ENCODE data around the gene SHANK1. TPM values are rescaled to one million over a fixed set of nuclear protein-coding genes. Genes with fewer than 3 reads are reported as not detected.

Gene SHANK1
- total RNA-seq, 1 donor from 2014 or later, result 6.3 TPM

DNA sequence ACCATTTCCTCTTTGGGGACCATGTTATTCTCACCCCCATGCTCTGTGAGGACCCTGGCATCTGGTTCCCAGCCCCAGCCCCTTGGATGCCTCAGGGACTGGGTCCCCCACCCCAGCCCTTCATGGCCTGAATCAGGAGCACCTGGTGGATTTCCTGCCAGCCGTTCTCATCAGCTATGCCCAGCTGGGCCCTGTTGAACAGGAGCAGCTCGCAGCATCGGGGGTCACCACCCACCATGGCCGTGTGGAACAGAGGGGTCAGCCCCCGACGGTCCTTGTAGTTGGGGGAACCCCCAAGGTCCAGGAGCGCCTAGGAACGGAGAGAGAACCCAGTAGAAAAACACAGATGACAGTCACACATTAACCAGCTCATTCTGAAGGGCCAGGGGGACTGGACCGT lies 7.8 kb downstream of the SHANK1 start:
- DNase-seq, result no peak

DNA sequence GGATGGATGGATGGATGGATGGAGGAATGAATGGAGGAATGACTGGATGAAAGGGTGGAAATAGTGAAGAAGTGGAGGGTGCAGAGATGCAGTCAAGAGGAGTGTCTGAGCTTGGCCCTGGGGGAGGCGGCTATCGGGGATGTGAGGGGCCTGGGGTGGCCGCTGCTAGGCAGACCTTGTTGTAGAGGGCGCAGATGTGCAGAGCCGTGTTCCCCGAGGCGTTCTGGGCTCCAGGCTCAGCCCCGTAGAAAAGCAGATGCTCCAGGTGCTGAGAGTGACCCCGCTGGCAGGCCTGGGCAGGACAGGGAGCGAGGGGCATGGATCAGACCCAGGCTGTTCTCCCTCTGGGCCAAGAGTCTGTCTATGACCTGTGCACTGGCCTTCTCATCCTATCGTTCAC lies 8.4 kb downstream of the SHANK1 start:
- DNase-seq, result no peak

DNA sequence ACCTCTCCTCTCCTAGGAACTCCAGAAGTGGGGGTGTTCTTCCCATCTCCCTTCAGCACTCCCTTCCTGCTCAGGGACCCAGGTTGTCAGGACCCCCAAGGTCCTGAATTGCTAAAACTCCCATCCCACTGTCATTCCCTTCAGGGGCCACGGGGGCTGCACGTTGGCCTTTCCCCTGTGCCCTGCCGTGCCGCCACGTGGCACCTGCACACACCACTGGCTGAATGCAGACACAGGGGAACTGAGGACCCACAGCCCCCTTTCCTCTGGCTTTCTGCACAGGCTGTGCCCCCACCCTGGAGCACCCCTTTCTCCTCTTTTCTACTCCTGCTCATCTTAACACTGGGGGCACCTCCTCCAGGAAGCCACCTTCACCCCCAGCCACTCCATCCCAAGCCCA lies 9.0 kb downstream of the SHANK1 start:
- DNase-seq, result no peak

DNA sequence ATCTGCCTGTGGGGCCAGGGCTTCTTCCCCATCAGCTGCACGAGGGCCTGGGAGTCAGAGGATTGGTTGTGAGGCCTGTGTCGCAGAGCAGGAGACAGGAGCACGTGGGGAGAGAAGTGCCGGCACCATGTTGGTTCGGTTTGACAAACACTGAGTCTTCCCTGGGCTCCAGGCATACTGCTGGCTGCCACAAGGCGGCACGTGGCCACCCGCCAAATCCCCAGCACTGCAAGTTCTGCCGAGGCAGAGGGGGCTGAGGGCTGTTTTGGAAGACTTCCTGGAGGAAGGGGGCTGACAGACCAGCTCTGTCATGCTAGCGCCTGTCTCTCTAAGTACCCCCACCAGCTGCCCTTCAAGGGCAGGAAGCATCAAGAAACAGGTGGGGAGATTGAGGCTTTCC lies 9.5 kb downstream of the SHANK1 start:
- DNase-seq, result no peak

- no peak for DNase-seq
Measured at GRCh38 chr19:50708179-50708879, 11.3 kb downstream of the SHANK1 start.

GRCh38 chr19:50706387-50706786 lies 13.2 kb downstream of the SHANK1 start:
- DNase-seq, result no peak

DNA sequence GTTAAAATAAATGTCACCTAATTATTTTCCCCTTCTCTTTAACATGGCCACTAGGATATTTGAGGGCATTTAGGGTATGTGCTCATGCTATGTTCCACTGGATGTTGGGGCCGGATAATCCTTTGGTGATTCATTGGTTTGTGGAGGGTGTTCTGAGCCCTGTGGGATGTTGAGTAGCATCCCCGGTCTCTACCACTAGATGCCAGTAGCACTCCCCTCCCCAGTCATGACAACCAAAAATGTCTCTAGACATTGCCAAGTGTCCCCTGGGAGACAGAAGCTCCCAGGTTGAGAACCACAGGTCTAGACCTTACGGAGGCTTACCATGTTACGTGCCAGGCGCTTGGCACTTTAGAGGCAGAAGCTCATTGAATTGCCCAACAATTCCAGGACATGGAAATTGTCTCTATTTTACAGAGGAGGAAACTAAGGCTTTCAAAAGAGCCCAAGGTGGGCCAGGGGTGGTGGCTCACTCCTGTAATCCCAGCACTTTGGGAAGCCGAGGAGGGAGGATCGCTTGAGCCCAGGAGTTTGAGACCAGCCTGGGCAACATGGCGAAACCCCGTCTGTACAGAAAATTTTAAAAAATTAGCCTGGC lies 14.1 kb downstream of the SHANK1 start:
- peak; percentile 38 for DNase-seq

GRCh38 chr19:50703915-50704796 lies 15.4 kb downstream of the SHANK1 start:
- peak; percentile 39 for DNase-seq

DNA sequence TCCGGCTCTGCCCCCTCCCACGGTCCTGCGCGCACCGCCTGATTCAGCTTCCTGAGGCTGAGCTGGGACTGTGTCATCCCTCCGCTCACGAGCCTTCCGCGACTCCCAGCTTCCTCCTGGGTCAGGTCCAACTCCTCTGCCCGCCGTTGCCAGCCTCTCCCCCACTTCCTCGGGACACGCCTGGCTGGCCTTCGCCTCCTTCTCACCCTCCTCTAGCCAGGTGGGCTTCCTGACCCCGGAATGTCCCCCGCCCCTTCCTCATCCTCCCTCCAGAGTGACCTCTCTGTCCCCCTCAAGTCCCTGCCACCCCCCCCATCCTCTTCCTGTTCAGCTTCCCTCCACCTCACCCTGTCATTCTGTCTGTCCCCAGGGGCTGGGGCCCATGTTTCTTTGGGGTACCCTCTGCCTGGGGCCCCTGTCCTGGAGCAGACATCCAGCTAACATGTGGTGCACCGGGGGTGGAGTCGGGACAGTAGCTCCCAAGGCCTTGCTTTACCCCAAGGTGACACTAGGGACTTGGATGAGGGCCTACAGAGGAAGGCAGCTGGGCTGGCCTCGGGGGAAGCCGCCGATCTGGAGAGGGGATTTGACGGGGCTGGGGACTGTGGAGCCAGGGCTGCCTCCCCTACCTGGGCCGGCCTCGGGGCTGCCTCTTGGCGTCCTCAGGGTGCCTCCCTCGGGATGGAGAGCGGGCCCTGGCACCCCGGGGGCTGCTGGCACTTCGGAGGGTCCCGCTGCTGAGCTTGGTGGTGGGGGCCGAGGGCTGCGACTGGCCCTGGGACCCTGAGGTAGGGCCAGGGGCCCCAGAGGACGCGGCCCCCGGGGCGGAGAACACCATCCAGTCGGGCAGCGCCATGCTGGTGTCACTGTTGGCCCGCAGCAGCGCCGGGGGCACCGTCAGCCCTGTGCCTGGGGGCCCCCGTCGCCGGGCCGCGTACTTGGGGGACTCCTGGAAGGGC lies 16.5 kb downstream of the SHANK1 start:
- DNase-seq, result no peak

- DNase-seq, result no peak
Measured at GRCh38 chr19:50702158-50702870, 17.3 kb downstream of the SHANK1 start.

DNA sequence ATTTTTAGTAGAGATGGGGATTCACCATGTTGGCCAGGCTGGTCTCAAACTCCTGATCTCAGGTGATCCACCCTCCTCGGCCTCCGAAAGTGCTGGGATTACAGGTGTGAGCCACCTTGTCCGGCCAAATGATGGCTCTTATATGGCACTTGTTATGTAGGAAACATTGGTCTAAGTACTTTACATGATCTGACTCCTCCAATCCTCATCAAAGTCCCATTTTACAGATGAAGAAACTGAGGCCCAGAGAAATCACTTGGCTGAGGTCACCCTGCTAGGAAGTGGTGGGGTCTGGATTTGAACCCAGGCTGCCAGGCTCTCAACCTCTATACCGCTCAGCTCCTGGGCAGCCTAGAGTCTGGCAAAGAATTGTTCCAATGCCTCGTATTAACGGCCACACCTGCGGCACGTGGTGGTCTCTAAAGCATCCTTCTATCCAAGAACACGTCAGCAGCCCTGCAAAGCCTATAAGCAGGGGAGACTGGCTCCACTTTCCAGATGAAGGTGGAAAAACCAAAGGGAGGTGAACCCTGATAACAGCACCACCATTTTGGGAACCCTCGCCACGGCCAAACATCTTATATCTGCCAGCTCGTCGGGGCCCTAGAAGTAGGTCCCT lies 18.1 kb downstream of the SHANK1 start:
- no peak for DNase-seq

DNA sequence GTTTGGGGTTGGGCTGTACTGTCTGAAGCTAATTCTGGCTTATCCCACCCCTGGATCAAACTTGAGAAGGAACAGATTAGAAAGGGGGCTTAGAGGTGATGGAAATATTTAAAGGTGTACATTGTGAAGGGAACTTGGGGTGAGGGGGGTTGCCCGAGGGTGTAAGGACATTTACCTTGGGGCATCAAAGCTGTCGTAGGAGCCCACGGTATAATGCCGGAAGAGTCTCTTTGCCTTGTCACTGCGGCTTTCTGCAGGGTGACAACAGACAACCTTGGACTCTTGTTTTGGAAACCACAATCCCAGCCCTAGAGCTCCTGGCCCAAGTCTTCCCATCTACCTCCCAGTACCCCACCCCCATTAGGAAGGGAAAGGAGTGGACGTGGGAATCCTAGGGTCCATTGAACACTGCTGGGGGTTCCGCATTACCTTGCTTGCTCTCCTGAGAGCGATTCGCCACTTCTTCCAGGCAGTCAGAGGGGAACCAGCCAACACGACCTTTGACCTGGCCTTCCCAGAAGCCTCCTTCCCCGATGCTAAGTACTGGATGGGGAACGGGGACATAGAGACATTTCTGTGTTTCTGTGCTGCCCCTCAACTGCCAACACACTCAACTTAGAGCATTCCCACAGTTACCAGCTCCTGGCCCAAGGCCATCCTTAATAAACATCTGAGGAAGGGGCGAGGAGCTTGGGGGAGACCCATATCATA lies 22.0 kb downstream of the SHANK1 start:
- no peak for DNase-seq

DNA sequence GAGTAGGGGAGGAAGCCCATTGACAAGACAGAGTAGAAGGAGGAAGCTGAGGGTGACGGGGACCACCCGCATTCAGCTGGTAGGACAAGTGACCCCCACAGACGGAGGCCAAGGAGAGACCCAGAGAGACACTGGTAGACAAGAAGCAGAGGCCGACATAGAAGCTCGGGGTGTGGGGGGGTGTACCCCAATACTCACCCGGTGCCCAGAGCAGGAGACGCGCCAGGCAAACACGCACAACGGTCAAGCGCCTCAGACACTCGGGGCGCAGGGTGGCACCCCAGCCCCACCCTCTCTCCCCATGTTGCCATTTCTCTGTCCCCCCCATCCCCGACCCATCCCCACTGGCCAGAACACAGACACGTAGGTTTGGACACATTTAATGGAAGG lies 23.5 kb downstream of the SHANK1 start:
- DNase-seq, result no peak

DNA sequence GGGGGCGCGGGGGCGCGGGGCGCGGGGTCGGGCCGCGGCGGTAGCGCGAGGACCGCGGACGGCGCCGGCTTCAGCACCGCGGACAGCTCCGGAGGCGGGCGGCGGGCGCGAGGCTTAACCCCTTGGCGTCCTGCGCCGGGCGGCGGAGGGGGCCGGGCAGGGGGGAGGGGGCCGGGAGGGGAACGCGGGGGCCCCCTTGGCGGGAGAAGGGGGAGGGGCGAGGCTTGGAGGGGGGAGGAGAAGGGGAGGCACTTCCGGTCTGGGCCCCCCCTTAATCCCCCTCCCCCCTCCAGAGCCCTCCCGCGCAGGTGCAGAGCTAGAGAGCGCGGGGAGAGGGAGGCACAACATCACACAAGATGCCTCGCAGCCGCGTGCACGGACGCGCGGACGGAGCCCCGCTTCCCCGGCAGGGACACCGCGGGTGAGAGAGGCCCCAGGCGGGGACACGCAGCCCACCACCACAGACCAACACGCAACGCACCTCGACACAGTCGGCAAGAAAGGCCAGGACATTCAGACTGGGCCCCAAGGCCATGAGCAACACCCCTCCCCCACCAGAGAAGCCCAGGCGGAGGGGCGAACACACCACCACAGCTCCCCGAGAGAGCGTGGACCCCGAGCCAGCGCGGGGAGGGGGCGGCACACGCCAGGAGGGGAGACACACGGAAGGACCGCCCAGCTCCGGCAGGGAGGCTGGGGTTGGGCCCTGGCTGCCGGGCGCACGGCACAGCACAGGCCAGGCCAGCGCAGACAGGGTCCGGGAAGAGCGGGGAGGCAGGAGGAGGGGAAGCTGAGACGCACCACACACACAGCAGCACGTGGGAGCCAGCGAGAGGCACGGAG lies 24.1 kb downstream of the SHANK1 start:
- peak; percentile 68 for DNase-seq

DNA sequence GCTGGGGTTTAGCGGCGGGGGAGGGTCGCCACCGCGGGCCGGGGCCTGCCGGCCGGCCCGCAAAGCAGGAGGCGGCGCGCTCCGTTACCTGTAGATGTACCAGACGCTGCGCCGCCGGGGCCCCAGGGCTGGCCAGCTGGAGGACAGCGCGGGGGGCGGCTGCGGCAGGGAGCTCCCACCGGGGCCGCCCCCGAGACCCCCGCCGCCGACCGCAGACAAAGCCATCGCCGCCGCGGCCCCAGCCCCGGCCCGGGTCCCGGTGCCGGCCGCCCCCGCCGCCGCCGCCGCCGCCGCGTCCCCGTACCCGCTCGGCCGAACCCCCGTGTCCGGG lies 24.8 kb downstream of the SHANK1 start:
- DNase-seq, result no peak

DNA sequence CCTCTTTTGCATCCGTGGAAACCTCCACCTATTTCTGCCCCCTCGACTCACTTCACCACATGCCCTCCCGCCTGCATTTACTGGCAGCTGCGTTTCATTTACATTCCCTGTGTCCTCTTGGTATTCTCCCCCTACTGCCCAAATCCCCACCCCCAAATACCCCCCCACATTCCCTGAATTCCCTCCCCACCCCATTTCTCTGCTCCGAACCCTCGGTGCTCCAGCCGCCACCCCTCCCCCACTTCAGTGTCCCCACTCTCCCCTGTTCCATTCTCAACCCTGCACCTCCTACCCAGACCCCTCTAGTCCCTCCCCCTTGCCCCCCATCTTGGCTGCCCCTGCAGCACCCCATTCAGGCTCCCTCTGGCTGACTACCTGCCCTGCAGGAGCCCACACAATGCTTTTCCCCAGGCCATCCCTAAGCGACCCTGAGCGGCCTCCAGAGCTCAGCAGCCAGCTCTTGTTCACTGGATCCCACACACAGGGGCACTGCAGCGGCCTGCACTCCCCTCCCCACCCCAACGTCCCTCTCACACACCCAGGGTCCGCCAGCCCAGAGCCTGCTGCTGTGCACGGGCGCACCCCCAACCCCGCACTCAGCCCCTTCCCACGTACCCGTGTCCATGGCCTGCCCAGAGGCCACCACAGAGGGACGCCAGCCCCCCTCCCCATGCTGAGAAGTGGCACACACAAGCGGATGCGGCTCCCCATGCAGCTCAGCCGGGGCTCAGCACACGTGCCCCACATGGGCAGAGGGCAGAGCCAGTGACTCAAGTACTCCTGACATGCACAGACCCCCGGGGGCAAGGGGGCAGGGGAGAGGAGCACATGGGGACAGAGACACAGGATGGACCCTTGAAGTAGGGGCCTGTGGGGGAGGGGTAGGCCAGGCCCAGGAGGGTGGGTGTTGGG lies 26.3 kb downstream of the SHANK1 start:
- no peak for DNase-seq

- no peak for DNase-seq
Measured at GRCh38 chr19:50690439-50690838, 29.2 kb downstream of the SHANK1 start.

- no peak for DNase-seq
Measured at GRCh38 chr19:50688766-50689165, 30.8 kb downstream of the SHANK1 start.

Measured in tongue (tissue), 2 donors.